ENCODE measurements around the gene SYTL5. TPM values are rescaled to one million over a fixed set of nuclear protein-coding genes. Genes with fewer than 3 reads are reported as not detected.

Gene SYTL5
- total RNA-seq, 5 donors from 2014 or later (not counting 1 experiment from before 2014, with no cell fraction given) = 0.06 TPM; not detected in 4

GRCh38 chrX:38089173-38089982 lies 83.0 kb downstream of the SYTL5 start:
- H3K27me3 ChIP-seq (replicated peaks in 1 of 2; ENCODE audit: control insufficient read depth in 2 of 2, extremely low read depth in 1 of 2, insufficient read depth in 2 of 2, low read length in 1 of 2) = peaks cover 0 to 2% of the 10 kb centered on the region in 2 experiments
- no peak for ATAC-seq (replicated peaks in 1 of 4)
- H3K4me3 ChIP-seq (ENCODE audit: control insufficient read depth in 1 of 2, extremely low read depth in 1 of 2, low read length in 1 of 2) = no peak overlapping the region
- H3K9me3 ChIP-seq = no peaks in the 10 kb centered on the region
- peaks cover 0 to 20% of the 10 kb centered on the region in 2 donors for H3K27me3 Mint-ChIP-seq
- whole genome bisulfite sequencing (ENCODE audit: insufficient coverage) = no CpG with 5 or more reads among the region's 8 CpGs
- ChIA-PET CTCF (no interaction called here), POLR2A (no interaction called here)
- no peaks in the 10 kb centered on the region for H3K36me3 Mint-ChIP-seq
- no peaks in the 10 kb centered on the region for H3K36me3 ChIP-seq (ENCODE audit: control insufficient read depth in 2 of 2, extremely low read depth in 1 of 2, insufficient read depth in 1 of 2, low read length in 1 of 2)
- H3K4me3 Mint-ChIP-seq = no peak overlapping the region
- H3K27ac Mint-ChIP-seq = no peak overlapping the region
- H3K27ac ChIP-seq (ENCODE audit: low read length) = no peak overlapping the region
- no peaks in the 10 kb centered on the region for H3K4me1 Mint-ChIP-seq
- DNase-seq = no peak
- no peaks in the 10 kb centered on the region for H3K4me1 ChIP-seq (ENCODE audit: control insufficient read depth in 1 of 2, extremely low read depth in 1 of 2, insufficient read depth in 2 of 2, low read length in 2 of 2)
- H3K9me3 Mint-ChIP-seq = no peaks in the 10 kb centered on the region

GRCh38 chrX:38095971-38096529 lies 89.7 kb downstream of the SYTL5 start:
- ChIA-PET POLR2A (no interaction called here), CTCF (no interaction called here)
- no peak overlapping the region for H3K27ac ChIP-seq (ENCODE audit: low read length)
- Mint-ChIP-seq H3K4me1 (no peaks in the 10 kb centered on the region), H3K4me3 (peak overlapping the region in 1 of 3 donors; percentile 32), H3K27ac (peak overlapping the region in 1 of 2 donors; percentile 1), H3K27me3 (peaks cover 0 to 10% of the 10 kb centered on the region in 2 donors), H3K36me3 (no peaks in the 10 kb centered on the region), H3K9me3 (peaks cover 0 to 10% (median 10%) of the 10 kb centered on the region in 3 donors)
- no peaks in the 10 kb centered on the region for H3K9me3 ChIP-seq
- no CpG with 5 or more reads among the region's 4 CpGs for WGBS (ENCODE audit: insufficient coverage)
- H3K36me3 ChIP-seq (ENCODE audit: control insufficient read depth in 2 of 2, extremely low read depth in 1 of 2, insufficient read depth in 1 of 2, low read length in 1 of 2) = no peaks in the 10 kb centered on the region
- peaks cover 0 to 2% of the 10 kb centered on the region in 2 experiments for H3K27me3 ChIP-seq (replicated peaks in 1 of 2; ENCODE audit: control insufficient read depth in 2 of 2, extremely low read depth in 1 of 2, insufficient read depth in 2 of 2, low read length in 1 of 2)
- H3K4me3 ChIP-seq (ENCODE audit: control insufficient read depth in 1 of 2, extremely low read depth in 1 of 2, low read length in 1 of 2) = no peak overlapping the region
- ATAC-seq (replicated peaks in 1 of 4) = no peak
- no peaks in the 10 kb centered on the region for H3K4me1 ChIP-seq (ENCODE audit: control insufficient read depth in 1 of 2, extremely low read depth in 1 of 2, insufficient read depth in 2 of 2, low read length in 2 of 2)
- DNase-seq = no peak

- peaks cover 0 to 2% (median 0%) of the 10 kb centered on the region in 3 donors for H3K4me1 Mint-ChIP-seq
- H3K36me3 Mint-ChIP-seq = no peaks in the 10 kb centered on the region
- no peak for ATAC-seq (replicated peaks in 1 of 4)
- H3K4me3 Mint-ChIP-seq = no peak overlapping the region
- no peaks in the 10 kb centered on the region for H3K36me3 ChIP-seq (ENCODE audit: control insufficient read depth in 2 of 2, extremely low read depth in 1 of 2, insufficient read depth in 1 of 2, low read length in 1 of 2)
- peaks cover 0 to 17% of the 10 kb centered on the region in 2 donors for H3K27me3 Mint-ChIP-seq
- H3K4me3 ChIP-seq (ENCODE audit: control insufficient read depth in 1 of 2, extremely low read depth in 1 of 2, low read length in 1 of 2) = no peak overlapping the region
- no peaks in the 10 kb centered on the region for H3K4me1 ChIP-seq (ENCODE audit: control insufficient read depth in 1 of 2, extremely low read depth in 1 of 2, insufficient read depth in 2 of 2, low read length in 2 of 2)
- no peaks in the 10 kb centered on the region for H3K27me3 ChIP-seq (replicated peaks in 1 of 2; ENCODE audit: control insufficient read depth in 2 of 2, extremely low read depth in 1 of 2, insufficient read depth in 2 of 2, low read length in 1 of 2)
- no peak overlapping the region for H3K27ac Mint-ChIP-seq
- DNase-seq = no peak
- H3K27ac ChIP-seq (ENCODE audit: low read length) = no peak overlapping the region
- no peaks in the 10 kb centered on the region for H3K9me3 ChIP-seq
- CTCF ChIA-PET = no interaction called here
- peaks cover 0 to 10% (median 10%) of the 10 kb centered on the region in 3 donors for H3K9me3 Mint-ChIP-seq
- POLR2A ChIA-PET = no interaction called here
Measured at GRCh38 chrX:38099688-38100087, 93.3 kb downstream of the SYTL5 start.

GRCh38 chrX:38102240-38102639 lies 95.9 kb downstream of the SYTL5 start:
- peaks cover 0 to 27% of the 10 kb centered on the region in 2 donors for H3K27me3 Mint-ChIP-seq
- no peaks in the 10 kb centered on the region for H3K36me3 ChIP-seq (ENCODE audit: control insufficient read depth in 2 of 2, extremely low read depth in 1 of 2, insufficient read depth in 1 of 2, low read length in 1 of 2)
- DNase-seq (no peak), ATAC-seq (replicated peaks in 1 of 4) (no peak)
- WGBS (ENCODE audit: insufficient coverage) = no CpG with 5 or more reads among the region's 2 CpGs
- no peak overlapping the region for H3K4me3 Mint-ChIP-seq
- H3K4me3 ChIP-seq (ENCODE audit: control insufficient read depth in 1 of 2, extremely low read depth in 1 of 2, low read length in 1 of 2) = no peak overlapping the region
- ChIA-PET POLR2A (no interaction called here), CTCF (no interaction called here)
- H3K9me3 ChIP-seq = no peaks in the 10 kb centered on the region
- no peak overlapping the region for H3K27ac ChIP-seq (ENCODE audit: low read length)
- H3K4me1 ChIP-seq (ENCODE audit: control insufficient read depth in 1 of 2, extremely low read depth in 1 of 2, insufficient read depth in 2 of 2, low read length in 2 of 2) = no peaks in the 10 kb centered on the region
- peaks cover 0 to 10% (median 10%) of the 10 kb centered on the region in 3 donors for H3K9me3 Mint-ChIP-seq
- peaks cover 0 to 2% (median 0%) of the 10 kb centered on the region in 3 donors for H3K4me1 Mint-ChIP-seq
- H3K27ac Mint-ChIP-seq = no peak overlapping the region
- H3K27me3 ChIP-seq (replicated peaks in 1 of 2; ENCODE audit: control insufficient read depth in 2 of 2, extremely low read depth in 1 of 2, insufficient read depth in 2 of 2, low read length in 1 of 2) = no peaks in the 10 kb centered on the region
- H3K36me3 Mint-ChIP-seq = no peaks in the 10 kb centered on the region

- no peaks in the 10 kb centered on the region for H3K9me3 ChIP-seq
- DNase-seq = no peak
- no peaks in the 10 kb centered on the region for H3K4me1 ChIP-seq (ENCODE audit: control insufficient read depth in 1 of 2, extremely low read depth in 1 of 2, insufficient read depth in 2 of 2, low read length in 2 of 2)
- peaks cover 0 to 10% (median 10%) of the 10 kb centered on the region in 3 donors for H3K9me3 Mint-ChIP-seq
- H3K4me3 Mint-ChIP-seq = no peak overlapping the region
- no peaks in the 10 kb centered on the region for H3K36me3 Mint-ChIP-seq
- H3K27ac Mint-ChIP-seq = no peak overlapping the region
- POLR2A ChIA-PET = no interaction called here
- H3K4me1 Mint-ChIP-seq = peaks cover 0 to 2% (median 0%) of the 10 kb centered on the region in 3 donors
- peaks cover 0 to 27% of the 10 kb centered on the region in 2 donors for H3K27me3 Mint-ChIP-seq
- no CpG with 5 or more reads among the region's 1 CpG for WGBS (ENCODE audit: insufficient coverage)
- CTCF ChIA-PET = no interaction called here
- no peak overlapping the region for H3K27ac ChIP-seq (ENCODE audit: low read length)
- H3K36me3 ChIP-seq (ENCODE audit: control insufficient read depth in 2 of 2, extremely low read depth in 1 of 2, insufficient read depth in 1 of 2, low read length in 1 of 2) = no peaks in the 10 kb centered on the region
- no peaks in the 10 kb centered on the region for H3K27me3 ChIP-seq (replicated peaks in 1 of 2; ENCODE audit: control insufficient read depth in 2 of 2, extremely low read depth in 1 of 2, insufficient read depth in 2 of 2, low read length in 1 of 2)
- H3K4me3 ChIP-seq (ENCODE audit: control insufficient read depth in 1 of 2, extremely low read depth in 1 of 2, low read length in 1 of 2) = no peak overlapping the region
- ATAC-seq (replicated peaks in 1 of 4) = no peak
Measured at GRCh38 chrX:38102875-38103274, 96.5 kb downstream of the SYTL5 start.

- Histone ChIP-seq H3K4me3 (ENCODE audit: control insufficient read depth in 1 of 2, extremely low read depth in 1 of 2, low read length in 1 of 2) (no peak overlapping the region), H3K27me3 (replicated peaks in 1 of 2; ENCODE audit: control insufficient read depth in 2 of 2, extremely low read depth in 1 of 2, insufficient read depth in 2 of 2, low read length in 1 of 2) (no peaks in the 10 kb centered on the region), H3K9me3 (no peaks in the 10 kb centered on the region), H3K36me3 (ENCODE audit: control insufficient read depth in 2 of 2, extremely low read depth in 1 of 2, insufficient read depth in 1 of 2, low read length in 1 of 2) (no peaks in the 10 kb centered on the region), H3K27ac (ENCODE audit: low read length) (no peak overlapping the region), H3K4me1 (ENCODE audit: control insufficient read depth in 1 of 2, extremely low read depth in 1 of 2, insufficient read depth in 2 of 2, low read length in 2 of 2) (no peaks in the 10 kb centered on the region)
- no peak for ATAC-seq (replicated peaks in 1 of 4)
- DNase-seq = no peak
- Mint-ChIP-seq H3K4me1 (peaks cover 0 to 2% (median 0%) of the 10 kb centered on the region in 3 donors), H3K36me3 (no peaks in the 10 kb centered on the region), H3K27ac (no peak overlapping the region), H3K27me3 (peaks cover 0 to 27% of the 10 kb centered on the region in 2 donors), H3K9me3 (peaks cover 0 to 5% (median 5%) of the 10 kb centered on the region in 3 donors), H3K4me3 (no peak overlapping the region)
- POLR2A ChIA-PET = no interaction called here
- CTCF ChIA-PET = no interaction called here
- no CpG with 5 or more reads among the region's 5 CpGs for WGBS (ENCODE audit: insufficient coverage)
Measured at GRCh38 chrX:38103857-38104812, 97.8 kb downstream of the SYTL5 start.
